Liver (tissue), 9 donors: ENCODE results near the gene FAM209A. TPM values are rescaled to one million over a fixed set of nuclear protein-coding genes. Genes with fewer than 3 reads are reported as not detected.

Experiments
- DNase-seq: peaks from one replicate; pipeline ENCODE4 v3.0.0-alpha.2; 2017; ENCODE audit warnings: low spot score
- H3K27ac ChIP-seq, 2 donors: one replicate each; pipeline ENCODE4 v1.7.0; 2013; ENCODE audit warnings: inconsistent platforms in 2 of 2, low read length in 2 of 2, control low read depth in 1 of 2, low read depth in 1 of 2, mild to moderate bottlenecking in 1 of 2
- H3K27me3 ChIP-seq, 4 donors: one replicate each; pipeline versions ENCODE4 v1.6.1 to v1.7.0; 2013; ENCODE audit warnings: low read length in 3 of 4, inconsistent platforms in 1 of 4, mild to moderate bottlenecking in 1 of 4, moderate library complexity in 1 of 4; ENCODE audit not compliant: control insufficient read depth in 4 of 4, insufficient read depth in 4 of 4
- H3K36me3 ChIP-seq, 4 donors: one replicate each; pipeline versions ENCODE4 v1.6.1 to v1.7.0; 2013; ENCODE audit warnings: low read length in 3 of 4, mild to moderate bottlenecking in 3 of 4, low read depth in 1 of 4, moderate library complexity in 1 of 4; ENCODE audit not compliant: control insufficient read depth in 4 of 4, insufficient read depth in 3 of 4
- H3K4me1 ChIP-seq, 4 donors: one replicate each; pipeline versions ENCODE4 v1.6.1 to v1.7.0; 2013; ENCODE audit warnings: low read length in 3 of 4, mild to moderate bottlenecking in 3 of 4, moderate library complexity in 1 of 4; ENCODE audit not compliant: control insufficient read depth in 4 of 4, insufficient read depth in 4 of 4
- H3K4me3 ChIP-seq, 3 donors: one replicate each; pipeline versions ENCODE4 v1.6.1 to v1.7.0; 2013; ENCODE audit warnings: low read length in 3 of 3, control low read depth in 1 of 3, low read depth in 1 of 3, mild to moderate bottlenecking in 1 of 3
- H3K9ac ChIP-seq, 2 donors: one replicate each; pipeline ENCODE4 v1.7.0; 2013; ENCODE audit warnings: low read length in 2 of 2, mild to moderate bottlenecking in 2 of 2, moderate library complexity in 2 of 2, control low read depth in 1 of 2, low read depth in 1 of 2
- H3K9me3 ChIP-seq, 4 donors: one replicate each; pipeline versions ENCODE4 v1.6.1 to v1.7.0; 2013; ENCODE audit warnings: low read length in 3 of 4; ENCODE audit not compliant: control insufficient read depth in 4 of 4
- EGR1 ChIP-seq, 2 donors: IDR thresholded peaks; 2 replicates each; pipeline ENCODE4 v1.6.1; 2016 to 2018; ENCODE audit warnings: antibody characterized with exemption in 2 of 2, low read depth in 2 of 2
- FOXA1 ChIP-seq: IDR thresholded peaks from 2 replicates; pipeline ENCODE4 v1.6.1; 2016; ENCODE audit warnings: antibody characterized with exemption
- FOXA2 ChIP-seq: IDR thresholded peaks from 2 replicates; pipeline ENCODE4 v1.6.1; 2016; ENCODE audit warnings: antibody characterized with exemption
- GABPA ChIP-seq, 2 donors: IDR thresholded peaks in 1 of 2; conservative IDR thresholded peaks in 1 of 2; 2 replicates each; pipeline ENCODE4 v1.6.1; 2016; ENCODE audit warnings: antibody characterized with exemption in 2 of 2, mild to moderate bottlenecking in 1 of 2, moderate library complexity in 1 of 2
- HNF4A ChIP-seq, 2 donors: conservative IDR thresholded peaks; 2 replicates each; pipeline ENCODE4 v1.6.1; 2016; ENCODE audit warnings: antibody characterized with exemption in 2 of 2, mild to moderate bottlenecking in 2 of 2
- HNF4G ChIP-seq: IDR thresholded peaks from 2 replicates; pipeline ENCODE4 v1.6.1; 2016; ENCODE audit warnings: antibody characterized with exemption
- JUND ChIP-seq, 2 donors: IDR thresholded peaks; 2 replicates each; pipeline ENCODE4 v1.6.1; 2016; ENCODE audit warnings: antibody characterized with exemption in 2 of 2
- NR2F2 ChIP-seq: IDR thresholded peaks from 2 replicates; pipeline ENCODE4 v1.6.1; 2016; ENCODE audit warnings: antibody characterized with exemption
- RAD21 ChIP-seq, 2 donors: IDR thresholded peaks; 2 replicates each; pipeline ENCODE4 v1.6.1; 2016; ENCODE audit warnings: antibody characterized with exemption in 2 of 2, mild to moderate bottlenecking in 2 of 2
- RXRA ChIP-seq, 2 donors: IDR thresholded peaks; 2 replicates each; pipeline ENCODE4 v1.6.1; 2017 to 2018; ENCODE audit warnings: antibody characterized with exemption in 2 of 2, mild to moderate bottlenecking in 1 of 2
- SP1 ChIP-seq: IDR thresholded peaks from 2 replicates; pipeline ENCODE4 v1.6.1; 2018; ENCODE audit warnings: antibody characterized with exemption, mild to moderate bottlenecking
- TAF1 ChIP-seq: conservative IDR thresholded peaks from 2 replicates; pipeline ENCODE4 v1.6.1; 2016; ENCODE audit warnings: antibody characterized with exemption, mild to moderate bottlenecking
- YY1 ChIP-seq: IDR thresholded peaks from 2 replicates; pipeline ENCODE4 v1.6.1; 2016; ENCODE audit warnings: antibody characterized with exemption, mild to moderate bottlenecking
- WGBS: extraction: QIAGEN DNeasy Blood & Tissue Kit; methylation state at CpG from one replicate; pipeline ENCODE4 v1.1.7; 2013; 5-methylcytosine and 5-hydroxymethylcytosine counted together
- polyA plus RNA-seq, 2 donors: library from polyadenylated mRNA; stranded (reverse) in 1 of 2; unstranded in 1 of 2; fragments of 200-250 nt in 1 of 2; fragments of >200 nt in 1 of 2; fragmentation: Nextera tagmentation in 1 of 2; extraction: Ambion mirVana in 1 of 2; gene quantifications; one replicate each; pipeline versions ENCODE4 v1.2.1 to v1.2.3, GENCODE V29; 2013 to 2015
- total RNA-seq, 2 donors: library from RNA; depleted of rRNA; stranded (reverse); fragments of >200 nt; gene quantifications; one replicate each; pipeline ENCODE4 v1.2.3, GENCODE V29; 2014
- TF ChIP-seq, protein P1 (sequence below): fragments of 150-350 bp; IDR thresholded peaks from 2 replicates; pipeline ENCODE4 v1.5.1; 2017; ENCODE audit warnings: improper control_type of control experiment, low read depth, low read length; ENCODE audit not compliant: missing input control
- TF ChIP-seq, protein P2 (sequence below): IDR thresholded peaks from 2 replicates; pipeline ENCODE4 v1.6.1; 2016; ENCODE audit warnings: antibody characterized with exemption
- TF ChIP-seq, protein P3 (sequence below): IDR thresholded peaks from 2 replicates; pipeline ENCODE4 v1.6.1; 2016; ENCODE audit warnings: antibody characterized with exemption, mild to moderate bottlenecking
- TF ChIP-seq, protein P4 (sequence below): IDR thresholded peaks from 2 replicates; pipeline ENCODE4 v1.6.1; 2016; ENCODE audit warnings: antibody characterized with exemption
- TF ChIP-seq, protein P5 (sequence below): IDR thresholded peaks from 2 replicates; pipeline ENCODE4 v1.6.1; 2016; ENCODE audit warnings: antibody characterized with exemption
- donor health status: healthy.
- donor health status: healthy.
- donor health status: healthy.
- donor health status: healthy.
- donor health status: healthy.

Gene FAM209A
- total and polyA plus RNA-seq, 4 donors = not detected

DNA sequence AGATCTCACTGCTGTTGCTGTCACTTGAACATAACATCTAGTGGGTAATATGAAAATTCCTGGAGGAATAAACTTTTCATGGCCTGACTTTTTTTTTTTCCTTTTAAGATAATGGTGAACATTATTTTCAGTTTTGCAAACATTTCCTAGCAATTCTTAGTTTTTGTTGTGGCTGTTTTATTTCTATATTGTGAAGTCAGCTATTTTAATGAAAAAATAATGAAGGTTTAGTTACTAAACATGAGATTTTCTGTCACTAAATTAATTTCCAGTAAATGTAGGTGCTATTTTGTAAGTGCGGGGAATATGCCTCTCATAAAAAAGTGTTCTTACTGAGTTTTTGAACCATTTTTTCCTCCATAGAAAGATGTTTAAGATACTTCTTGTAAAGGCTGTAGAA is 23.4 kb upstream of the FAM209A start:
- TF ChIP-seq GABPA (IDR thresholded peaks at IDR 0.05 in 1 of 2, conservative IDR thresholded peaks at IDR 0.05 in 1 of 2) = no peak
- TF ChIP-seq TAF1 = no peak
- no peak for TF ChIP-seq SP1
- TF ChIP-seq NR2F2 = no peak
- TF ChIP-seq, protein P1, sequence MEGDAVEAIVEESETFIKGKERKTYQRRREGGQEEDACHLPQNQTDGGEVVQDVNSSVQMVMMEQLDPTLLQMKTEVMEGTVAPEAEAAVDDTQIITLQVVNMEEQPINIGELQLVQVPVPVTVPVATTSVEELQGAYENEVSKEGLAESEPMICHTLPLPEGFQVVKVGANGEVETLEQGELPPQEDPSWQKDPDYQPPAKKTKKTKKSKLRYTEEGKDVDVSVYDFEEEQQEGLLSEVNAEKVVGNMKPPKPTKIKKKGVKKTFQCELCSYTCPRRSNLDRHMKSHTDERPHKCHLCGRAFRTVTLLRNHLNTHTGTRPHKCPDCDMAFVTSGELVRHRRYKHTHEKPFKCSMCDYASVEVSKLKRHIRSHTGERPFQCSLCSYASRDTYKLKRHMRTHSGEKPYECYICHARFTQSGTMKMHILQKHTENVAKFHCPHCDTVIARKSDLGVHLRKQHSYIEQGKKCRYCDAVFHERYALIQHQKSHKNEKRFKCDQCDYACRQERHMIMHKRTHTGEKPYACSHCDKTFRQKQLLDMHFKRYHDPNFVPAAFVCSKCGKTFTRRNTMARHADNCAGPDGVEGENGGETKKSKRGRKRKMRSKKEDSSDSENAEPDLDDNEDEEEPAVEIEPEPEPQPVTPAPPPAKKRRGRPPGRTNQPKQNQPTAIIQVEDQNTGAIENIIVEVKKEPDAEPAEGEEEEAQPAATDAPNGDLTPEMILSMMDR = no peak
- no peak for TF ChIP-seq HNF4A (conservative IDR thresholded peaks at IDR 0.05)
- no peak for TF ChIP-seq YY1
- TF ChIP-seq, protein P2, sequence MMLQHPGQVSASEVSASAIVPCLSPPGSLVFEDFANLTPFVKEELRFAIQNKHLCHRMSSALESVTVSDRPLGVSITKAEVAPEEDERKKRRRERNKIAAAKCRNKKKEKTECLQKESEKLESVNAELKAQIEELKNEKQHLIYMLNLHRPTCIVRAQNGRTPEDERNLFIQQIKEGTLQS = no peak
- TF ChIP-seq, protein P3, sequence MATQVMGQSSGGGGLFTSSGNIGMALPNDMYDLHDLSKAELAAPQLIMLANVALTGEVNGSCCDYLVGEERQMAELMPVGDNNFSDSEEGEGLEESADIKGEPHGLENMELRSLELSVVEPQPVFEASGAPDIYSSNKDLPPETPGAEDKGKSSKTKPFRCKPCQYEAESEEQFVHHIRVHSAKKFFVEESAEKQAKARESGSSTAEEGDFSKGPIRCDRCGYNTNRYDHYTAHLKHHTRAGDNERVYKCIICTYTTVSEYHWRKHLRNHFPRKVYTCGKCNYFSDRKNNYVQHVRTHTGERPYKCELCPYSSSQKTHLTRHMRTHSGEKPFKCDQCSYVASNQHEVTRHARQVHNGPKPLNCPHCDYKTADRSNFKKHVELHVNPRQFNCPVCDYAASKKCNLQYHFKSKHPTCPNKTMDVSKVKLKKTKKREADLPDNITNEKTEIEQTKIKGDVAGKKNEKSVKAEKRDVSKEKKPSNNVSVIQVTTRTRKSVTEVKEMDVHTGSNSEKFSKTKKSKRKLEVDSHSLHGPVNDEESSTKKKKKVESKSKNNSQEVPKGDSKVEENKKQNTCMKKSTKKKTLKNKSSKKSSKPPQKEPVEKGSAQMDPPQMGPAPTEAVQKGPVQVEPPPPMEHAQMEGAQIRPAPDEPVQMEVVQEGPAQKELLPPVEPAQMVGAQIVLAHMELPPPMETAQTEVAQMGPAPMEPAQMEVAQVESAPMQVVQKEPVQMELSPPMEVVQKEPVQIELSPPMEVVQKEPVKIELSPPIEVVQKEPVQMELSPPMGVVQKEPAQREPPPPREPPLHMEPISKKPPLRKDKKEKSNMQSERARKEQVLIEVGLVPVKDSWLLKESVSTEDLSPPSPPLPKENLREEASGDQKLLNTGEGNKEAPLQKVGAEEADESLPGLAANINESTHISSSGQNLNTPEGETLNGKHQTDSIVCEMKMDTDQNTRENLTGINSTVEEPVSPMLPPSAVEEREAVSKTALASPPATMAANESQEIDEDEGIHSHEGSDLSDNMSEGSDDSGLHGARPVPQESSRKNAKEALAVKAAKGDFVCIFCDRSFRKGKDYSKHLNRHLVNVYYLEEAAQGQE = no peak
- no peak for TF ChIP-seq JUND (IDR thresholded peaks at IDR 0.05)
- TF ChIP-seq FOXA2 = no peak
- TF ChIP-seq, protein P4, sequence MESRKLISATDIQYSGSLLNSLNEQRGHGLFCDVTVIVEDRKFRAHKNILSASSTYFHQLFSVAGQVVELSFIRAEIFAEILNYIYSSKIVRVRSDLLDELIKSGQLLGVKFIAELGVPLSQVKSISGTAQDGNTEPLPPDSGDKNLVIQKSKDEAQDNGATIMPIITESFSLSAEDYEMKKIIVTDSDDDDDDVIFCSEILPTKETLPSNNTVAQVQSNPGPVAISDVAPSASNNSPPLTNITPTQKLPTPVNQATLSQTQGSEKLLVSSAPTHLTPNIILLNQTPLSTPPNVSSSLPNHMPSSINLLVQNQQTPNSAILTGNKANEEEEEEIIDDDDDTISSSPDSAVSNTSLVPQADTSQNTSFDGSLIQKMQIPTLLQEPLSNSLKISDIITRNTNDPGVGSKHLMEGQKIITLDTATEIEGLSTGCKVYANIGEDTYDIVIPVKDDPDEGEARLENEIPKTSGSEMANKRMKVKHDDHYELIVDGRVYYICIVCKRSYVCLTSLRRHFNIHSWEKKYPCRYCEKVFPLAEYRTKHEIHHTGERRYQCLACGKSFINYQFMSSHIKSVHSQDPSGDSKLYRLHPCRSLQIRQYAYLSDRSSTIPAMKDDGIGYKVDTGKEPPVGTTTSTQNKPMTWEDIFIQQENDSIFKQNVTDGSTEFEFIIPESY = no peak
- no peak for TF ChIP-seq RXRA (IDR thresholded peaks at IDR 0.05)
- TF ChIP-seq EGR1 (IDR thresholded peaks at IDR 0.05; ENCODE audit: low read depth in 2 of 2) = no peak
- TF ChIP-seq FOXA1 = no peak
- TF ChIP-seq RAD21 (IDR thresholded peaks at IDR 0.05) = no peak
- TF ChIP-seq HNF4G = no peak
- TF ChIP-seq, protein P5, sequence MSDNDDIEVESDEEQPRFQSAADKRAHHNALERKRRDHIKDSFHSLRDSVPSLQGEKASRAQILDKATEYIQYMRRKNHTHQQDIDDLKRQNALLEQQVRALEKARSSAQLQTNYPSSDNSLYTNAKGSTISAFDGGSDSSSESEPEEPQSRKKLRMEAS = no peak
- no peak for DNase-seq
- Histone ChIP-seq H3K36me3 (peaks cover 1 to 14% (median 7%) of the 10 kb centered on the region in 4 donors), H3K9me3 (no peaks in the 10 kb centered on the region), H3K4me1 (no peaks in the 10 kb centered on the region), H3K27me3 (no peaks in the 10 kb centered on the region), H3K27ac (no peak overlapping the region), H3K4me3 (no peak overlapping the region), H3K9ac (no peak overlapping the region)
- 99% methylated on average over 1 of the region's 1 CpG for WGBS

DNA sequence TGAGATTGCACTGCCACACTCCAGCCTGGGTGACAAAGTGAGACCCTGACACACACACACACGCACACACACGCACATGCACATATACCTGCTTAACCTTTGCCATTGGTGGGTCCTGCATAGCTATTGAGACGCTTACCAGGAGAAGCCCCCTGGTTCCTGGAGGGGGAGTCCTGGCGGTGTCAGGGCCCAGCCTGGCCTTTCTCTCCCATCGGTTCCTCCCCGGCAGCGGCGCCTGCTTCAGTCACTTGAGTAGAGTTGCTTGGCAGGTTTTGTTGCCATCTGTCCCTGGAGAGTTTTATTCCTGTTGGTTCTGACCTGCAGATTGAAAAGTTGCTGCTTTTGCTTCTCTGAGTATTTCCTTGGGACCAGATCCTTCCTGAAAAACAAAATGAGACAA is 20.6 kb upstream of the FAM209A start:
- TF ChIP-seq HNF4A (conservative IDR thresholded peaks at IDR 0.05) = no peak
- no peak for TF ChIP-seq YY1
- TF ChIP-seq TAF1 = no peak
- no peak for TF ChIP-seq SP1
- TF ChIP-seq FOXA2 = no peak
- TF ChIP-seq EGR1 (IDR thresholded peaks at IDR 0.05; ENCODE audit: low read depth in 2 of 2) = no peak
- TF ChIP-seq, protein P5 = no peak
- TF ChIP-seq, protein P3 = no peak
- no peak for TF ChIP-seq JUND (IDR thresholded peaks at IDR 0.05)
- TF ChIP-seq NR2F2 = no peak
- 91% methylated on average over 8 of the region's 8 CpGs for WGBS
- no peaks in the 10 kb centered on the region for H3K9me3 ChIP-seq
- H3K36me3 ChIP-seq = peaks cover 0 to 4% (median under 1%) of the 10 kb centered on the region in 4 donors
- no peaks in the 10 kb centered on the region for H3K4me1 ChIP-seq
- H3K9ac ChIP-seq = no peak overlapping the region
- H3K4me3 ChIP-seq = no peak overlapping the region
- DNase-seq = no peak
- no peak overlapping the region for H3K27ac ChIP-seq
- no peaks in the 10 kb centered on the region for H3K27me3 ChIP-seq
